HG03025 (cell line): ENCODE measurements around the gene PFKP.

ENCODE experiments used
- ATAC-seq: cut with Tn5 transposase; IDR thresholded peaks from one replicate; pipeline ENCODE4 v1.9.1; 2021; ENCODE audit warnings: mild to moderate bottlenecking, moderate library complexity; ENCODE audit not compliant: unreplicated experiment, low FRiP score

The PFKP gene

GRCh38 chr10:3178042-3178441, 110.7 kb downstream of the PFKP start:
- ATAC-seq, result no peak

GRCh38 chr10:3179174-3179573, 111.8 kb downstream of the PFKP start:
- no peak for ATAC-seq

GRCh38 chr10:3180355-3181025, 113.1 kb downstream of the PFKP start:
- no peak for ATAC-seq

GRCh38 chr10:3185386-3185785, 118.0 kb downstream of the PFKP start:
- no peak for ATAC-seq

- no peak for ATAC-seq
Measured at GRCh38 chr10:3186368-3186767, 119.0 kb downstream of the PFKP start.
